HG03139 (cell line): ENCODE data around the gene DISC1.
"Not testable (repeated sequence)": the region's sequence is repeated elsewhere in the genome, so short reads cannot be mapped to it uniquely, and the experiment has no call there.

Source experiments
- ATAC-seq: cut with Tn5 transposase; IDR thresholded peaks from one replicate; pipeline ENCODE4 v1.9.1; 2021; ENCODE audit not compliant: unreplicated experiment

Gene DISC1

GRCh38 chr1:231605149-231606100 is 21.2 kb upstream of the DISC1 start:
- ATAC-seq = no peak

GRCh38 chr1:231606712-231607111 is 19.9 kb upstream of the DISC1 start:
- no peak for ATAC-seq

GRCh38 chr1:231610388-231610787 is 16.2 kb upstream of the DISC1 start:
- ATAC-seq = no peak

GRCh38 chr1:231611111-231611510 is 15.5 kb upstream of the DISC1 start:
- ATAC-seq = no peak

- ATAC-seq = no peak
Measured at GRCh38 chr1:231611851-231612250, 14.7 kb upstream of the DISC1 start.

GRCh38 chr1:231612393-231613089 is 14.0 kb upstream of the DISC1 start:
- peak; percentile 96 for ATAC-seq

- ATAC-seq = no peak
Measured at GRCh38 chr1:231613419-231614349, 12.9 kb upstream of the DISC1 start.

GRCh38 chr1:231616667-231617066 is 9.9 kb upstream of the DISC1 start:
- ATAC-seq = no peak

GRCh38 chr1:231618609-231619256 is 7.9 kb upstream of the DISC1 start:
- no peak for ATAC-seq

GRCh38 chr1:231619257-231619634 is 7.3 kb upstream of the DISC1 start:
- no peak for ATAC-seq

- not testable (repeated sequence) for ATAC-seq
Measured at GRCh38 chr1:231625042-231625441, 1.5 kb upstream of the DISC1 start.

- no peak for ATAC-seq
Measured at GRCh38 chr1:231625975-231626534, 535 bp upstream of the DISC1 start.

GRCh38 chr1:231626951-231627614 is 493 bp downstream of the DISC1 start:
- ATAC-seq = peak; percentile 60

- no peak for ATAC-seq
Measured at GRCh38 chr1:231628207-231628876, 1.8 kb downstream of the DISC1 start.

GRCh38 chr1:231629132-231629531 is 2.5 kb downstream of the DISC1 start:
- no peak for ATAC-seq

GRCh38 chr1:231630558-231631205 is 4.1 kb downstream of the DISC1 start:
- ATAC-seq = no peak

GRCh38 chr1:231631717-231632116 is 5.1 kb downstream of the DISC1 start:
- ATAC-seq = no peak

- no peak for ATAC-seq
Measured at GRCh38 chr1:231632119-231632518, 5.5 kb downstream of the DISC1 start.
